ENCODE data around the gene KIF5A. TPM values are rescaled to one million over a fixed set of nuclear protein-coding genes. Genes with fewer than 3 reads are reported as not detected.

Gene KIF5A
- total RNA-seq, 2 donors from 2014 or later, result 0.81 to 2.7 TPM

DNA sequence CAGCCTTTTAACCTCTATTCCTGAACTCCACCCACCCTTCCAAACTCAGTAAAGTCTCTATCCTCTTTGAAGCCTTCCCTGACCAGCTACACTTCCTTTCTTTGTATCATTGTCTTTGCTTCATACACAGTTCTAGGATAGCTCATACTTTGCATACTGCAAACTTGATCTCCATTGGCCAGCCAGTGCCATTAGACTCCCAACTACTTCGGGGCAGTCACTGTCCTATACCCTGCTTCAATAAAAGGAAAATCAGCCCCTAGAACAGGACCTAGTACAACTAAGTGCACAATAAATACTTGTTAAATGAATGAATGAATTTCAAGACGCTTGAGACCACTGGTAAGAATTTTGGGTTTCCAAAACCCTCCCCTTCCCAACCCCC, 40.6 kb downstream of the KIF5A start:
- peak overlapping the region; percentile 70 to 76 for H3K27ac ChIP-seq
- H3K36me3 ChIP-seq, result no peaks in the 10 kb centered on the region
- H3K4me3 ChIP-seq, result peak overlapping the region; percentile 81
- DNase-seq (ENCODE audit: low spot score) (no peak), ATAC-seq (ENCODE audit: insufficient number of reproducible peaks, low FRiP score, low read depth) (no peak)
- peaks cover 6 to 30% of the 10 kb centered on the region in 2 donors for H3K4me1 ChIP-seq (ENCODE audit: control insufficient read depth in 1 of 2, low read depth in 2 of 2)
- no peaks in the 10 kb centered on the region for H3K9me3 ChIP-seq
- no peaks in the 10 kb centered on the region for H3K27me3 ChIP-seq (replicated peaks; ENCODE audit: insufficient read depth)
- TF ChIP-seq, protein P1, sequence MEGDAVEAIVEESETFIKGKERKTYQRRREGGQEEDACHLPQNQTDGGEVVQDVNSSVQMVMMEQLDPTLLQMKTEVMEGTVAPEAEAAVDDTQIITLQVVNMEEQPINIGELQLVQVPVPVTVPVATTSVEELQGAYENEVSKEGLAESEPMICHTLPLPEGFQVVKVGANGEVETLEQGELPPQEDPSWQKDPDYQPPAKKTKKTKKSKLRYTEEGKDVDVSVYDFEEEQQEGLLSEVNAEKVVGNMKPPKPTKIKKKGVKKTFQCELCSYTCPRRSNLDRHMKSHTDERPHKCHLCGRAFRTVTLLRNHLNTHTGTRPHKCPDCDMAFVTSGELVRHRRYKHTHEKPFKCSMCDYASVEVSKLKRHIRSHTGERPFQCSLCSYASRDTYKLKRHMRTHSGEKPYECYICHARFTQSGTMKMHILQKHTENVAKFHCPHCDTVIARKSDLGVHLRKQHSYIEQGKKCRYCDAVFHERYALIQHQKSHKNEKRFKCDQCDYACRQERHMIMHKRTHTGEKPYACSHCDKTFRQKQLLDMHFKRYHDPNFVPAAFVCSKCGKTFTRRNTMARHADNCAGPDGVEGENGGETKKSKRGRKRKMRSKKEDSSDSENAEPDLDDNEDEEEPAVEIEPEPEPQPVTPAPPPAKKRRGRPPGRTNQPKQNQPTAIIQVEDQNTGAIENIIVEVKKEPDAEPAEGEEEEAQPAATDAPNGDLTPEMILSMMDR (IDR thresholded peaks at IDR 0.05), result no peak

DNA sequence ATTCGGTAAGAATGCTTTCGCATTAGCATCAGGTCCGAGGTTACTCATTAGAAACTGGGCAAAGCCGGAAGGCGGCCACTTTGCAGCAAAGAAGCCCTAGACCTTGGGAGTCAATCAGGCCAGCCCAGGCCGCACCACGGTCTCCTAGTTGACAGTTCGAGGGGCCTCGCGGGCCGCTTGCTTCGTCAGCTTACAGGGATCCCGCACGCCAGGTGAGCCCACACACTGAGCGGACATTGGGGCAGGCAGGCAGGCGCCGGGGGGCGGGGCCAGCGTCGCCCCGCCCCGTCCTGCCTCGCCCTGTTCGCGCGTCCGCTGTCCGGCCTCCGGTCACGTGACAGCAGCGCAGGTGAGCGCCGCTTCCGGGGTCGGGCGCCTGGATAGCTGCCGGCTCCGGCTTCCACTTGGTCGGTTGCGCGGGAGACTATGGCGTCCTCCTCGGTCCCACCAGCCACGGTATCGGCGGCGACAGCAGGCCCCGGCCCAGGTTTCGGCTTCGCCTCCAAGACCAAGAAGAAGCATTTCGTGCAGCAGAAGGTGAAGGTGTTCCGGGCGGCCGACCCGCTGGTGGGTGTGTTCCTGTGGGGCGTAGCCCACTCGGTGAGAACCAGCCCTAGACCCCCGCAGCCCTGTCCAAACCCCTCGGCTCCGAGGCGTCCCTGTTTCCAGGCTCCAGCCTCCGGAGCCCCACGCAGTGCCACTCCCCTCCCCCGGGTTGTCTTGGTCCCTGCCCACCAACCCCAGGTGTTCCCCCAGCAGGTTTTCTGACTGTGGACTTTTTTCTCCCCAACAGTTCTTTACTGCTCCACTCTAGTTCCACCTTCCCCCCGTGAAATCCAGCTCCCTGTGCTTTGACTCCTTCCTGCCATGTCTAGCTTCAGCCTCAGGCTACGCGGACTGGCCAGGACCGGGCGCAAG, 41.3 kb downstream of the KIF5A start, which contains the start of gene PIP4K2C:
Gene PIP4K2C (plus strand): TSS at position 329 of the 918 bp plus-strand sequence. CDS start 98 bp downstream, at position 427.
- DNase-seq (ENCODE audit: low spot score) (no peak), ATAC-seq (ENCODE audit: insufficient number of reproducible peaks, low FRiP score, low read depth) (peak; percentile 76)
- Histone ChIP-seq H3K9me3 (no peaks in the 10 kb centered on the region), H3K4me1 (ENCODE audit: control insufficient read depth in 1 of 2, low read depth in 2 of 2) (peaks cover 6 to 30% of the 10 kb centered on the region in 2 donors), H3K27ac (peak within 1 kb of the TSS; percentile 70 to 76), H3K27me3 (replicated peaks; ENCODE audit: insufficient read depth) (no peaks in the 10 kb centered on the region), H3K36me3 (peaks cover 5% of the 10 kb centered on the region), H3K4me3 (peak within 1 kb of the TSS; percentile 81)
- TF ChIP-seq, protein P1 (IDR thresholded peaks at IDR 0.05), result no peak

DNA sequence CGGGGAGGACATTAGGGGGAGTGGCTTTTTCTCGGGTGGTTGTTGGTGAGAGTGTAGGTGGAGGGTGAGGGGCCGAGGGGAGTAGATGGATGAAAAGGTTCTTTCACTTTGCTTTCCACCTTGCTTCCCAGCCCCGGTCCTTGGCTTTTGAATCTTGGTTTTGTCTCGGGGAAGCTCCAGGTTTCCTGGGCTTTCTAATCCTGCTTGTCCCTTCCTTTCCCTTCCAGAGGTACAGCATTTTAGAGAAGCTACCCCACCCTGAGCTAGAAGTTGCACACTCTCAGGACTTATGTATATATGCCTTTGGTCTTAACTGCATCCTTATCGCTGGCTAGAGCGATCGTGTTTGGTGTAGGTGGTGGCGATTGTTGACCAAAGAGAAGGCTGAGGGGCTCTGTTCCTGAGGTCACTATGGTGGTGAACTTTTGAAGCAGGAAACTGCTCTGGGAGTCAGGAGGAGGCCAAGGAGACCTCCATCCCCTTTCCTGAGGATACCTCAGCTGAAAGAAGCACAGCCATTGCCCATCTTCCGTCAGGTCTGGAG, 42.0 kb downstream of the KIF5A start:
- H3K36me3 ChIP-seq, result peaks cover 9% of the 10 kb centered on the region
- peak overlapping the region; percentile 81 for H3K4me3 ChIP-seq
- no peaks in the 10 kb centered on the region for H3K27me3 ChIP-seq (replicated peaks; ENCODE audit: insufficient read depth)
- DNase-seq (ENCODE audit: low spot score) (no peak), ATAC-seq (ENCODE audit: insufficient number of reproducible peaks, low FRiP score, low read depth) (no peak)
- H3K4me1 ChIP-seq (ENCODE audit: control insufficient read depth in 1 of 2, low read depth in 2 of 2), result peaks cover 6 to 30% of the 10 kb centered on the region in 2 donors
- peak overlapping the region; percentile 70 to 76 for H3K27ac ChIP-seq
- H3K9me3 ChIP-seq, result no peaks in the 10 kb centered on the region
- TF ChIP-seq, protein P1 (IDR thresholded peaks at IDR 0.05), result no peak

DNA sequence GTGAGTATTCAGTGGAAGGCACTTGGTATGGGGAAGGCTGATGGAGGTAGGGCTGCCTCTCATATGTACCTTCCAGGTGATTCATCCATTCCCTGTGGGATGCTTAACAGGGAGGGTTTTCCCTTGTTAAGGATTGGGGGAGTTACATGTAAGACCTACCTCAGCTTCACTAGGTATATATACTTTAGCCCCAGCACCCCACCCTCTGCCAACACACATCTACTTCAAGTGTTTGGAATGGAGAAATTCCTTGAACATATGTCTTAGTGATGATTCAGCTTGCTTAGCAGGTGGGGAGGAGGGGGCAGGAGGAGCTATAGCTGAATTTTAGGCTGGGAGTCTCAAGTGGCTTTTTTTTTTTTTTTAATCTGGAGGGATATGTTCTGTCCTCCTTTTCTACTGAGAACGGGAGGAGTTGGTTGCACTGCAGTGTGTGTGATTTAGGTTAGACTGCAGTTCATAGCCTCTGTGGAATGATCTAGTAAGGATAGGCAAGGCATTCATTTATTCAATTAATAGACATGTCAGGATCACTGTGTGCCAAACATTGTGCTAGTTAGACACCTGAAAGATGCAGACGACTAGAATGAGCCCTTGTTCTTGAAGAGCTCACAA, 42.8 kb downstream of the KIF5A start:
- DNase-seq (ENCODE audit: low spot score), result no peak
- Histone ChIP-seq H3K4me1 (ENCODE audit: control insufficient read depth in 1 of 2, low read depth in 2 of 2) (peaks cover 6 to 30% of the 10 kb centered on the region in 2 donors), H3K27me3 (replicated peaks; ENCODE audit: insufficient read depth) (no peaks in the 10 kb centered on the region), H3K36me3 (peaks cover 9% of the 10 kb centered on the region), H3K4me3 (no peak overlapping the region), H3K27ac (no peak overlapping the region), H3K9me3 (no peaks in the 10 kb centered on the region)
- TF ChIP-seq, protein P1 (IDR thresholded peaks at IDR 0.05), result no peak
- ATAC-seq (ENCODE audit: insufficient number of reproducible peaks, low FRiP score, low read depth), result no peak

DNA sequence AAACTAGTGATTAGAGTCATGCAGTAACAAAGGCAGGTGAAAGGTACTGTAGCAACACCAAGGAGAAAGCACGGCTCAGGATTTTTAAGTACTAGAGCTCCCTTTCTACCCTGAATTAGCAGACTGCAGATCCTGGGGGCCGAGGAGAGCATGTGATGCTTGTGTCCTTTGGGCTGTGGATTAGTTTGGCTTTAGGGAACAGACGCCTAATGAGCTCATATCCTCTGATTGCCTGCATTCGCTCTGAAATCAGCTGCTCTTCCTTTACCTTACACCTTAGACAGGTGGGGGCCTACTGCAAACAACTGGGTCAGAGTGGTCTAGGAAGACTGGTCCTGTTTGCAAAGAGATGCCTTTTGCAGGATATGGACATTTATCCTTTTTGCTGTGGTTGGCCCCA, 43.3 kb downstream of the KIF5A start:
- Histone ChIP-seq H3K36me3 (peaks cover 13% of the 10 kb centered on the region), H3K4me1 (ENCODE audit: control insufficient read depth in 1 of 2, low read depth in 2 of 2) (peaks cover 6 to 30% of the 10 kb centered on the region in 2 donors), H3K4me3 (no peak overlapping the region), H3K27me3 (replicated peaks; ENCODE audit: insufficient read depth) (no peaks in the 10 kb centered on the region), H3K9me3 (no peaks in the 10 kb centered on the region), H3K27ac (no peak overlapping the region)
- DNase-seq (ENCODE audit: low spot score) (no peak), ATAC-seq (ENCODE audit: insufficient number of reproducible peaks, low FRiP score, low read depth) (no peak)
- TF ChIP-seq, protein P1 (IDR thresholded peaks at IDR 0.05), result no peak

Data from thoracic aorta (tissue), 2 donors.